ENCODE data around the gene STEEP1. TPM values are rescaled to one million over a fixed set of nuclear protein-coding genes. Genes with fewer than 3 reads are reported as not detected.

Gene STEEP1
- 24.0 TPM for polyA plus RNA-seq

DNA sequence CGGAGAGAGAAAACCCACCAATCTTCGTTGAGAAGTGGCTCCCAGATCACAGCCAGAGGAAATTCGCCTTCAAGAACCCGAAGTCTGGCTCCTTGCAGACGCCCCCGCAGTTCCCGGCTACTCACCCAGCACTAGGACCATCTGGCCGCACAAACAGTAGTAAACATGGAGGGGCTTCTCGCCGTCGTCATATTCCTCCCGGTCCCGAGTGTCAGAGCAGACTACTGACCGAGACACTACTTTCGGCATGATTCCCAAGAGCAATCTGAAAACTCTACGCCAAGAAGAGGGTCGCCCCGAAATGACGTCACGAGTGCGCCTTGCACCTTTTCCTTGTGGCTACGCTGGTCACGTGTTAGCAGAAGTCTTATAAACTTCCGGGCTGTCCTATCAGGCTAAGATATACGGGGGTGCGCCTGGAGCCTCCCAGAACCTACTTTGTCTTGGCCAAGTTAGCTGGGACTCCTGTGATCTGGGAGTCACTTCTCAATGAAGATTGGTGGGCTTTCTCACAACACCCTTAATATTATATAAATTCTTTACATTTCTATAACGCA, at the start of gene STEEP1:
STEEP1 (minus strand) TSS at position 303 of the 557 bp plus-strand sequence; CDS start at position 249, 54 bp downstream.
- H3K9me3 Mint-ChIP-seq, result peaks cover 0 to 3% (median 0%) of the 10 kb centered on the region in 3 donors
- H3K4me1 Mint-ChIP-seq, result peaks cover 8 to 13% (median 9%) of the 10 kb centered on the region in 3 donors
- H3K4me3 Mint-ChIP-seq, result peak within 1 kb of the TSS; percentile 86 to 96 (median 92)

DNA sequence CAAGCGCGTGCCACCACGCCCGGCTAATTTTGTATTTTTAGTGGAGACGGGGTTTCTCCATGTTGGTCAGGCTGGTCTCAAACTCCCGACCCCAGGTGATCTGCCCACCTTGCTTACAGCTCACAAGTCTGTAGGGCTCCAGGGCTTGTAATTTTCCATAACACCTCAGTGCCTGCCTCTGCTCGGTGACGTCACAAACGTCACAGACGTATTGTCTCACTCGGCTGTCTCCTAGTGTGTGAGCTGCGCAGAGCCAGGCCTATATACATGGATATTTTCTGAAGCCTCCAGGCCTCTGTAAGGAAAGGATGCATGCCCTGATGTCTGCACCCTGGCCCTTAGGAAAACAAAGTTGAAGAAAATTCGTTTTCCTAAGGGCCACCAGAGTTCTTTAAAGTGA, 49.6 kb upstream of the STEEP1 start:
- peaks cover 42 to 46% (median 43%) of the 10 kb centered on the region in 3 donors for H3K4me1 Mint-ChIP-seq
- no peak overlapping the region for H3K4me3 Mint-ChIP-seq
- H3K27ac Mint-ChIP-seq, result peak overlapping the region in 1 of 3 donors; percentile 83
- H3K27me3 Mint-ChIP-seq, result peaks cover 1% of the 10 kb centered on the region
- H3K36me3 Mint-ChIP-seq, result no peaks in the 10 kb centered on the region
- H3K9me3 Mint-ChIP-seq, result no peaks in the 10 kb centered on the region

More for the DNA sequence above, at the start of gene STEEP1:
- Mint-ChIP-seq H3K36me3 (no peaks in the 10 kb centered on the region), H3K27ac (peak within 1 kb of the TSS; percentile 75 to 95 (median 85)), H3K27me3 (peaks cover 1% of the 10 kb centered on the region)

DNA sequence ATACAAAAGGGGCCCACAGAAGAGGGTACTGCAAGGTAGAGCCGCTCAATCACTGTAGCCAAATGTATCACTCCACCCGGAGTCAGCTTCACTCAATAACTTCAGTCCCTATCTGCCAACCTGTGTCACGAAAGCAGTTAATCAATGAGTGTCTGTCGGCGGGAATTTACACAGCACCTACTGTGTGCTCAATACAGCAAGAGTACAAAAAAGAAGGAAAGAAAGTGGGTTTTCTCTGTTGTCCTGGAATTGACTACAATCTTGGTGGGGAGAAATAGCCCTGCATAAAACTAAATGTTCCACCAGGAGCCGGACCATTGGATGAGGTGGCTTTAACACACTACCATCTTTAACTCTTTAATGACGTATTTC, 41.8 kb upstream of the STEEP1 start:
- peaks cover 9% of the 10 kb centered on the region for H3K27me3 Mint-ChIP-seq
- H3K9me3 Mint-ChIP-seq, result no peaks in the 10 kb centered on the region
- H3K27ac Mint-ChIP-seq, result peak overlapping the region; percentile 96

DNA sequence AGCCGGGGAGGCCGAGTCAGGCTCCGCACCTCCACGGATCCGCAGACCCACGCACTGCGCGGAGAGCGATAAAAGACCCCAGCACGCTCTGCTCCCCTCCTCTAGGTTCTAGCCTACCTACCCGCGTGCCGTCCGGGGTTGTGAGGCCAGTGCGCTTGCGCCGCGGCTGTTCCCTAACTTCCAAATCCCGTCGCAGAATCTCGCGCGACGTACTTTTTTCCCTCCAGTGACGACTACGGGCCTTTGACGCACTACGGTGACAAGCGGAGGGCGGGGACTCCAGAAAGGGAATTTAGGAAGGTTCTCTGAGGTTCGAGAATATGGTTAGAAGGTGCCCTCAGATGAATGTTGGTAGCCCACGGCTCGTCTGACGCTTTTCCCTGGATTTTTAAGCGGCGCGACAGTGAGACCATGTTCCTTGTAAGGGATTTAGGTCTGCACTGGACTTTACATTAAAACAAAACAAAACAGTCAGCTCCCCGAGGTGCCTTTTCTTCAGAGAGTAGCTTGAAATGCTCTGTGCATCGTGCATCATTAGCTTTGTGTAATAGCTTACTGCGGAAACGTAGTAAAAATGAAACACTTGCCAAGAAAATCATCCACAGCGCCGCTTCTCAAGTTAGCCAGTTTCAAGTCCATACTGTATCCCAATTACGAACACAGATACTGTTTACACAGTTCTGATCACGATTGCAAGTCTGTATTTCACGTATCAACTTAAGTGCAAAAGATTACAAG, 41.2 kb upstream of the STEEP1 start, which contains the start of gene NKRF:
NKRF (minus strand) TSS at position 145 of the 738 bp plus-strand sequence.
- no peaks in the 10 kb centered on the region for H3K9me3 Mint-ChIP-seq
- H3K27me3 Mint-ChIP-seq, result peaks cover 9% of the 10 kb centered on the region
- H3K27ac Mint-ChIP-seq, result peak within 1 kb of the TSS; percentile 96
- peaks cover 14 to 31% (median 29%) of the 10 kb centered on the region in 3 donors for H3K4me1 Mint-ChIP-seq
- no peaks in the 10 kb centered on the region for H3K36me3 Mint-ChIP-seq
- H3K4me3 Mint-ChIP-seq, result peak within 1 kb of the TSS; percentile 90 to 98 (median 94)

More for the DNA sequence above, 41.8 kb upstream of the STEEP1 start:
- Mint-ChIP-seq H3K4me3 (peak overlapping the region; percentile 90 to 98 (median 92)), H3K36me3 (no peaks in the 10 kb centered on the region), H3K4me1 (peaks cover 14 to 29% (median 29%) of the 10 kb centered on the region in 3 donors)

DNA sequence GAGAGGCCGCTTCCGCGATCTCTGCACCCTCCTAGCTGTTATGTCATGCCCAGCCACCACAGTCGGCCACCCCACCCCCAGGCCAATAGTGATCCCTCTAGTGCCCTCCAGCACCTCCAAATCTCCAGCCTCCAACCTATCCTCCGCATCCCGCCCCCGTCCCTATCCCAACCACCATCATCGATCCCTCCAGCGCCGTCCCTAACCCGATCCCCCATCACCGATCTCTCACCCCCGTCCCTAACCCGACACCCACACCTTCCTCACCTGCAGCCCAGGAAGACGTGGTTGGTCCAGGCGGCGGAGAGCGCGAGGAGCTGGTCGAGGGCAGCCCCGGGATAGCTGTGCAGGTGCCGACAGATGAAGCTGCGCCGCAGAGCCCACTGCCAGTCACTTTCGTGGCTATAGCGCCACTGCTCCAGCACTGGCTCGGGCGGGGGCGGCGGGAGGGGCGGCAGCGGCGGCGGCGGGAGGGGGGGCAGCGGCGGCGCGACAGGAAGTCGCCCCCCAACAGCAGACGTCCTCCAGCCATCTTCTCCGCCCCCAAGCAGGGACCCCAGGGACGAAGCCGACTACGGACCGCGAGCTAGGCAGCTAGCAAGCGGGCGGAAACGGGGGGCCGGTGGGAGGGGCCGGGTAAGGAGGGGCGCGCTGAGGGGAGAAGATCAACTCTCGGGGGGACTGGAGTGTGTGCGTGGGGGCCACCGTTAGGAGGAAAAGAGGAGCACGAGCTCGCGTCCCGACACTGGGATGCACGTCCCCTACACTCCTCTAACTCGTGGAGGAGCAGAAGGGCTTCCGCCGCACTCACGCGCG, 40.5 kb upstream of the STEEP1 start:
- Mint-ChIP-seq H3K27me3 (peaks cover 9% of the 10 kb centered on the region), H3K9me3 (no peaks in the 10 kb centered on the region), H3K27ac (peak overlapping the region; percentile 96), H3K4me3 (peak overlapping the region; percentile 90 to 98 (median 94)), H3K4me1 (peaks cover 13 to 31% (median 29%) of the 10 kb centered on the region in 3 donors), H3K36me3 (no peaks in the 10 kb centered on the region)

DNA sequence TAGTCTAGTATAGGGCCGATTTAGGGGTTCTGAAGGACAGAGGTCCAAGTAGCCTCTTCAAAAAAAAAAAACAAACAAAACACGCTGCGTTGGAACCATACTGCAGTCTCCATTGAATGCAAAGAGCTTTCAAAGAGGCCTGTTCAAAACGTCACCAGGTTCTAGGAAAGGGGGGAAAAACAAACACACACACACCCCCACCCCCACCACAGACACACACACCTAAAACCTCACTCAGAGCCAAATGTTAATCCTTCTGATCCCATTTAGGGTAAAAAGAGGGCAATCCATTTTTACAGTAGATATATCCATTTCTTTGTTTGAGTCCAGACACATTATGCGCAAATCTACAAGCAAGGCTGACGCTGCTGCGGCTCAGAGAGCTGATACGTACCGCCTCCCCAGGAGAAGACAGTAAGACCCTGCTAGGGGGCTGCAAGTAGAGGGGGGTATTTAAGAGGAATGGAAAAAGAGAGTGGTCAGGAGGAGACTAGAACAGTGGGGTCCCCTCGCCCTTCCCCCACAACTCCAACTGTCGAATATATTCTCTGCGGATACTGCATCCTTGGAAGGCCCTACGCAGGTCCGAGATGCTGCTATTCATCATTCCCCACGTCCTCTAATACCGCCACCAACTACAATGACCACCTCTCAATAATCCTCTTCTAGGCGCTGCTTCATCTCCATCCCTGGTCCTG, 39.7 kb upstream of the STEEP1 start:
- Mint-ChIP-seq H3K4me1 (peaks cover 7 to 25% (median 23%) of the 10 kb centered on the region in 3 donors), H3K36me3 (no peaks in the 10 kb centered on the region)

DNA sequence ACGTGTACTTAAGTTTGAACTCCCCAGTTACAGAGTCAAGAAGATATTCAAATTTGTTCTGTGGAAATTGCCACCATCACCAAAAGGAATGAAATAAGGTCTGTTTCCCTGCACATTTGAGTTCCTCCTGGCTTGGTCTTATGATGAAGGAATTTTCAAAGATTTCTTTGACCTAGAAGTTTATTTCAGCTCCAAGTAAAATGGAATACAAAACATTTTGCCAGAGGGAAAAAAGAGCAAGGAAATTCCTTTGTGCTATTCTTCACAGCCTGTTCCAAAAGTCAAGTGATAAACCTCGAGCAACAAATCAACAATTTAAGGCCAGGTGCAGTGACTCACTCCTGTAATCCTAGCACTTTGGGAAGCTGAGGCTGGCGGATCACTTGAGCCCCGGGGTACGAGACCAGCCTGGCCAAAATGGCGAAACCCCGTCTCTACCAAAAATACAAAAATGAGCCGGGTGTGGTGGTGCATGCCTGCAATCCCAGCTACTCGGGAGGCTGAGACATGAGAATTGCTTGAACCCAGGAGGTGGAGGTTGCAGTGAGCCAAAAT, 37.6 kb upstream of the STEEP1 start:
- H3K27me3 Mint-ChIP-seq, result peaks cover 9% of the 10 kb centered on the region
- H3K9me3 Mint-ChIP-seq, result no peaks in the 10 kb centered on the region
- peak overlapping the region in 2 of 4 donors; percentile 12 to 30 for H3K4me3 Mint-ChIP-seq
- peaks cover 6 to 29% (median 22%) of the 10 kb centered on the region in 3 donors for H3K4me1 Mint-ChIP-seq
- H3K27ac Mint-ChIP-seq, result peak overlapping the region in 2 of 3 donors; percentile 2 to 29
- no peaks in the 10 kb centered on the region for H3K36me3 Mint-ChIP-seq

More for the DNA sequence above, 39.7 kb upstream of the STEEP1 start:
- peak overlapping the region; percentile 90 to 98 (median 94) for H3K4me3 Mint-ChIP-seq
- H3K27ac Mint-ChIP-seq, result peak overlapping the region; percentile 67 to 96 (median 96)
- H3K9me3 Mint-ChIP-seq, result no peaks in the 10 kb centered on the region
- peaks cover 9% of the 10 kb centered on the region for H3K27me3 Mint-ChIP-seq

DNA sequence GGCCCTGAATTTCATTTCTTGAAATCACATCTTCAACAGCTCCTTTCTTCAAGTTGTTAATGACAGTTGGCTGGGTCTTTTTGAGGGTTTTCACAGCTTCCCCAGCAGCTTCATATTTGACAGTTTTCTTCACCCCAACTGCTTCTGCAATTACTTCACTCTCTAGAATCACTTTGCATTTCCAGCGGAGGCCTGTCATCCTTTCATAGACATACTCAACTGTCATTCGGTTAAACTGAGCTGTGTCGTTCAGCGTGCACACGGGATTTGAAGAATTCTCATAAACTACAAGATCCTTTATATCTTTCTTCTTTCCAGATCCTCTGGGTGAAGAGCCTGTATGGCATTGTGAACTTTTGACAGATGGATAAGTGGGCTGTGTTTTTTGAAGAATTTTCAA, 24.6 kb upstream of the STEEP1 start:
- Mint-ChIP-seq H3K36me3 (peaks cover 3% of the 10 kb centered on the region), H3K27ac (no peak overlapping the region), H3K9me3 (no peaks in the 10 kb centered on the region), H3K4me1 (peaks cover 0 to 7% (median 5%) of the 10 kb centered on the region in 3 donors), H3K4me3 (no peak overlapping the region), H3K27me3 (no peaks in the 10 kb centered on the region)

DNA sequence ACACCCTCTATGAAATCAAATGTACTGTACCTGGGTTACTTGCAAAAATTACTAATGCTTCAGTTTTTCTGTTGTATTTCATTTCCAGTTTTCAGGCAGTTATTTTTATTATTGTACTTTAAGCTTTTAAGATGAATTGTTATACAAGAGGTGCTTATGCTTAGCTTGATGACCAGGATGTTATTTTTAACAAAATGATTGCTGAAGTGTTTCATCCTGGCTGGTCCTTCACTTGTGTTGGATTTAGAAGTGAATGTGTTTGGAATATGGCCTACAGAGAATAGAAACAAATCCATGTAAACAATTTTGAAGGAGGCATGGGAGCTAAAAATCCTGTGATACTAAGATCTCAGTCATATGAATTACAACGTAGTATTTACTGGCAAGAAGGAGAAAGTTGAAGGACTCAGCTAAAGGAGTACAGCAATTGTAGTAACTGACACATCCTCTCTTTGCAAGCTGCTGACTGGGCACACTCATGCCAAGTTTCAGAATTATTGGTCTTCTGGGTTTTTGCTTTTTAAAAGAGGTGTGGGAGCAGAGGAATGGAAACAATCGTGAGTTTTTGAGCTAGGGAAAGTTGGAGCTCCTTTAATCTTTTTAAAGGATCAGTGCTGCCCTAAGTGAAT, 18.3 kb upstream of the STEEP1 start:
- Mint-ChIP-seq H3K36me3 (peaks cover 1% of the 10 kb centered on the region), H3K4me3 (no peak overlapping the region), H3K27me3 (no peaks in the 10 kb centered on the region), H3K9me3 (no peaks in the 10 kb centered on the region), H3K27ac (peak overlapping the region in 1 of 3 donors; percentile 16), H3K4me1 (peaks cover 15 to 23% (median 17%) of the 10 kb centered on the region in 3 donors)

DNA sequence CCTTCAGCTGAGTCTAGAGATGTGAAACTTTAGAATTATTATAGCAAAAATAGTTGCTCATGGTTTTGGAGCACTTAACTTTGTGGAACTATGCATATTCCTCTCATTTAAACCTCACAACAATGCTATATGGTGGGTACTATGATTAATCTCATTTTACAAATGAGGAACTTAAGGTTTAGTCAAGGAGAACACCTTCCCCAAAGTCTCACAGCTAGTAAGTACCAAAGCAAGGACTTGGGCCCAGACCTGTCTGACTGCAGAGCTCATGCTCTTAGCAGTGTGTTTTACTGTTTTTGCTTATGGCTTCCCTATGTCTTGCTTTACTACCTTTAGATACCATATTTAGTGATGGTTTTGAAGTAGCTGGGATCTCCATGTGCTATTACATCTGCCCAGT, 14.2 kb upstream of the STEEP1 start:
- H3K9me3 Mint-ChIP-seq, result no peaks in the 10 kb centered on the region
- peaks cover 19 to 34% (median 23%) of the 10 kb centered on the region in 3 donors for H3K4me1 Mint-ChIP-seq
- H3K4me3 Mint-ChIP-seq, result peak overlapping the region in 2 of 4 donors; percentile 43 to 70
- no peaks in the 10 kb centered on the region for H3K27me3 Mint-ChIP-seq
- peak overlapping the region in 2 of 3 donors; percentile 63 to 69 for H3K27ac Mint-ChIP-seq
- H3K36me3 Mint-ChIP-seq, result peaks cover 1% of the 10 kb centered on the region

DNA sequence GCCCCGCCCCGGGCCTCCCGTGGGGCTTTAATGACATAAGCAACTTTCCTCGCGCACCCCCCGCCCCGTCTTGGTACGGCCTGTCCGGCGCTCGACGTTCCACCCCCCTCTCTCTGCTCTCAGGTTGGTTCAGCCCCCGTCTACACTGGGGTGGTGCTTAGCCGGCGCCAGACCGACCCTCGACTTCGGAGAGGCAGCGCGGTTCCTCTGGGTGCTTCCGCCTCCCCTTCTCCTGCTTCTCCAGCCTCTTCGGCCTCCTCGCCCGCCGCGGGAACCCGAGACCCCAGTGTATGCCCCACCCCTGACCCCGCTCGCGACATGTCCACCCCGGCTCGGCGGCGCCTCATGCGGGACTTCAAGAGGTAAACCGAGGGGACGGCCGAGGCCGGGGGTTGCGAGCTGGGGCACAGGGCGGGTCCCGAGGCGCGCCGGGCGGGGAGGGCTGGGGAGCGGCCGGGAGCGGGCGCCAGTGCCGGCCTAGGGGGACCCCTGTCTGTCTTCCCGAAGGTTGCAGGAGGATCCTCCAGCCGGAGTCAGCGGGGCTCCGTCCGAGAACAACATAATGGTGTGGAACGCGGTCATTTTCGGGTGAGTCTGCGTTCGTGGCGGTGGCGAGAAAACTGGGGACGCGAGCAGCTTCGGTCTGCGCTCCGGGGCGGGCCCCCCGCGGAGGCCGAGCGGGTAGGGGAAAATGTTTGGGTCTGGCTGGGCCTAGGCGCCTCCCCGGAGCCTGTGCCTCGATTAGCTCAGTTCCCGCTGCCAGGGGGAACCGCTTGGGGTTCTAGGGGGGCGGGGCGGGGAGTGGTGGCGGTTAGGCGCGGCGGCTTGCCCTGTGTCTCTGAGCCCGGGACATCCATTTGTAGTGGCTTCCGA, 9.4 kb upstream of the STEEP1 start, which contains the start of gene UBE2A:
UBE2A (plus strand) TSS at position 170 of the 873 bp plus-strand sequence; CDS start at position 319, 149 bp downstream.
- H3K4me3 Mint-ChIP-seq, result peak within 1 kb of the TSS; percentile 86 to 96 (median 92)
- H3K4me1 Mint-ChIP-seq, result peaks cover 15 to 25% (median 22%) of the 10 kb centered on the region in 3 donors
- H3K27ac Mint-ChIP-seq, result peak within 1 kb of the TSS; percentile 88 to 92 (median 91)
- peaks cover 0 to 1% (median 0%) of the 10 kb centered on the region in 3 donors for H3K9me3 Mint-ChIP-seq
- no peaks in the 10 kb centered on the region for H3K36me3 Mint-ChIP-seq
- peaks cover 6% of the 10 kb centered on the region for H3K27me3 Mint-ChIP-seq

DNA sequence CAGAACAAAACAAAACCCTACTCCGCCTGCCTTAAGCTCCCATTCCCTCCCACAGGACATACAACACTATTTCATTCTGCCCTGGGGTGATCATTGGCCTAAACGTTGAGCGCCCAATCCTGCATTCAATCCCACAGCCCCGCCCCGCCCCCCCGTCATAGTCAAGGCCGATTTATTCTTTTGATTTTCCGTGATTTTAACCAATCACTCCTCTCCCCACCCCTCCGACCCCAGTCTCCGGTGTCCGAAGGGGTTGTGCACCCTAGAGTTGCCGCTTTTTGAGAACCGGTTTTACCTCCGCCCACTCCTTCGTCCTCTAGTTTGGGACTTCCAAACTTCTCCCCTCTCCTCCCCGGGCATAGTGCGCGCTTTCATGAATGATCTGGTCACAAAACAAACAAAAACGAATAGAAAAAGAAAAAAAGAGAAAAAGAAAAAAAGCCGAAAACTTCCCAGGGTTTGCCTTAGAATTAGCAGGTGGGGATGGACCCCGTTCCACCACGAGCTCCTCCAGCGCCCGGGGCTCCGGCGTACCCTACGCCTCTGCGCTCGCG, 8.7 kb upstream of the STEEP1 start:
- H3K4me1 Mint-ChIP-seq, result peaks cover 10 to 19% (median 15%) of the 10 kb centered on the region in 3 donors
- H3K4me3 Mint-ChIP-seq, result peak overlapping the region; percentile 86 to 96 (median 92)
- peaks cover 6% of the 10 kb centered on the region for H3K27me3 Mint-ChIP-seq
- H3K36me3 Mint-ChIP-seq, result no peaks in the 10 kb centered on the region
- peak overlapping the region; percentile 83 to 92 (median 88) for H3K27ac Mint-ChIP-seq
- H3K9me3 Mint-ChIP-seq, result peaks cover 0 to 1% (median 0%) of the 10 kb centered on the region in 3 donors
